H1 (cell line): ENCODE data around the gene SLC47A2. TPM values are rescaled to one million over a fixed set of nuclear protein-coding genes. Genes with fewer than 3 reads are reported as not detected.

Source experiments
- CTCF ChIA-PET: fragments of 300-600 bp; sonication (Branson Sonifier 250); formaldehyde crosslinking; loops from one replicate; lab custom pipeline; 2021; ENCODE audit not compliant: partially characterized antibody; lab: Charles Lee
- POLR2A ChIA-PET: fragments of 300-600 bp; sonication (Branson Sonifier 250); formaldehyde crosslinking; loops from one replicate; lab custom pipeline; 2021; ENCODE audit warnings: inconsistent platforms; ENCODE audit not compliant: partially characterized antibody; lab: Charles Lee
- DNase-seq, 2 experiments: peaks; one replicate each; pipeline versions ENCODE4 v3.0.0 to v3.0.0-alpha.2; 2010 to 2022; ENCODE audit warnings: low spot score in 2 of 2, low read depth in 1 of 2, mixed read lengths in 1 of 2
- FAIRE-seq: peaks from 2 replicates; lab custom pipeline; 2011; peaks lifted over from hg19 to GRCh38; lab: Jason Lieb, UNC
- H2AFZ ChIP-seq: 2 replicates; pipeline ENCODE4 v1.8.1; 2012; ENCODE audit warnings: low read length, inconsistent platforms
- H2AK5ac ChIP-seq: 2 replicates; pipeline ENCODE4 v1.6.1; 2013; ENCODE audit warnings: low read depth, low read length
- H2BK120ac ChIP-seq: replicated peaks from 2 replicates; pipeline ENCODE3; 2013; ENCODE audit warnings: low read depth, low read length, inconsistent platforms
- H2BK12ac ChIP-seq: 2 replicates; pipeline ENCODE4 v1.6.1; 2013; ENCODE audit warnings: low read depth, low read length
- H2BK15ac ChIP-seq: 2 replicates; pipeline ENCODE4 v1.6.1; 2013; ENCODE audit warnings: low read length
- H2BK20ac ChIP-seq: 2 replicates; pipeline ENCODE4 v1.6.1; 2013; ENCODE audit warnings: low read length
- H2BK5ac ChIP-seq: 2 replicates; pipeline ENCODE4 v1.6.1; 2013; ENCODE audit warnings: low read depth, low read length
- H3K14ac ChIP-seq: 2 replicates; pipeline ENCODE4 v1.6.1; 2013; ENCODE audit warnings: inconsistent platforms; ENCODE audit not compliant: insufficient read length
- H3K18ac ChIP-seq: 2 replicates; pipeline ENCODE4 v1.6.1; 2013; ENCODE audit warnings: low read length; ENCODE audit errors: extremely low read depth
- H3K23ac ChIP-seq: 2 replicates; pipeline ENCODE4 v1.6.1; 2013; ENCODE audit warnings: inconsistent platforms; ENCODE audit not compliant: insufficient read length
- H3K23me2 ChIP-seq: 2 replicates; pipeline ENCODE4 v1.6.1; 2013; ENCODE audit warnings: low read depth, low read length
- H3K27ac ChIP-seq: 2 replicates; pipeline ENCODE4 v1.6.1; 2011; ENCODE audit warnings: low read depth, low read length, inconsistent platforms
- H3K27me3 ChIP-seq, 4 experiments: replicated peaks in 1 of 4; 1 replicate in 1 of 4; 2 replicates in 3 of 4; pipeline versions ENCODE4 v1.6.1 to v1.8.1; 2011 to 2013; ENCODE audit warnings: low read length in 3 of 4, mild to moderate bottlenecking in 3 of 4, inconsistent platforms in 2 of 4, mixed read lengths in 2 of 4, moderate library complexity in 1 of 4; ENCODE audit not compliant: control insufficient read depth in 3 of 4, insufficient read depth in 3 of 4; ENCODE audit errors: extremely low read depth in 1 of 4
- H3K36me3 ChIP-seq, 4 experiments: 2 replicates each; pipeline versions ENCODE4 v1.6.1 to v1.8.1; 2011 to 2013; ENCODE audit warnings: mild to moderate bottlenecking in 4 of 4, low read length in 3 of 4, moderate library complexity in 2 of 4, control low read depth in 1 of 4, inconsistent platforms in 1 of 4; ENCODE audit not compliant: insufficient read depth in 4 of 4, control insufficient read depth in 2 of 4
- H3K4ac ChIP-seq: replicated peaks from 2 replicates; pipeline ENCODE3; 2013; ENCODE audit warnings: low read length, low read depth, mixed read lengths, inconsistent platforms; ENCODE audit not compliant: insufficient read length
- H3K4me1 ChIP-seq, 4 experiments: replicated peaks in 1 of 4; 1 replicate in 1 of 4; 2 replicates in 3 of 4; pipeline versions ENCODE4 v1.6.1 to v1.8.1; 2011 to 2013; ENCODE audit warnings: low read length in 3 of 4, inconsistent platforms in 2 of 4, mixed read lengths in 1 of 4; ENCODE audit not compliant: insufficient read depth in 4 of 4, control insufficient read depth in 3 of 4
- H3K4me2 ChIP-seq, 2 experiments: 2 replicates each; pipeline versions ENCODE4 v1.6.1 to v1.8.1; 2011 to 2013; ENCODE audit warnings: low read depth in 2 of 2, low read length in 2 of 2, control low read depth in 1 of 2, inconsistent platforms in 1 of 2, mild to moderate bottlenecking in 1 of 2; ENCODE audit not compliant: insufficient read depth in 1 of 2
- H3K4me3 ChIP-seq, 4 experiments: fragments of 200-600, 300-600 bp in 1 of 4; sonication (generic), shearing (Covaris generic), sonication (Bioruptor Twin) in 1 of 4; 2 replicates each; pipeline versions ENCODE4 v1.5.1 to v1.8.1; 2011 to 2016; ENCODE audit warnings: low read length in 4 of 4, low read depth in 3 of 4, control low read depth in 2 of 4, inconsistent platforms in 2 of 4, mild to moderate bottlenecking in 2 of 4, mixed read lengths in 1 of 4, moderate library complexity in 1 of 4; ENCODE audit not compliant: insufficient read depth in 2 of 4; ENCODE audit errors: extremely low read depth in 1 of 4
- H3K56ac ChIP-seq: replicated peaks from 2 replicates; pipeline ENCODE3; 2013; ENCODE audit warnings: low read depth, mild to moderate bottlenecking, mixed read lengths, low read length, inconsistent platforms; ENCODE audit not compliant: insufficient read length
- H3K79me1 ChIP-seq: 2 replicates; pipeline ENCODE4 v1.6.1; 2013; ENCODE audit warnings: low read depth, low read length, control low read depth
- H3K79me2 ChIP-seq, 2 experiments: 2 replicates each; pipeline versions ENCODE4 v1.6.1 to v1.8.1; 2012 to 2013; ENCODE audit warnings: low read length in 2 of 2, mild to moderate bottlenecking in 2 of 2, inconsistent platforms in 1 of 2; ENCODE audit not compliant: insufficient read depth in 2 of 2, control insufficient read depth in 1 of 2
- H3K9ac ChIP-seq, 4 experiments: replicated peaks in 1 of 4; 1 replicate in 1 of 4; 2 replicates in 3 of 4; pipeline versions ENCODE4 v1.6.1 to v1.8.1; 2011 to 2013; ENCODE audit warnings: low read depth in 3 of 4, low read length in 3 of 4, control low read depth in 2 of 4, mild to moderate bottlenecking in 2 of 4, moderate library complexity in 2 of 4, inconsistent platforms in 1 of 4; ENCODE audit errors: extremely low read depth in 1 of 4
- H3K9me3 ChIP-seq, 2 experiments: 2 replicates each; pipeline versions ENCODE4 v1.6.1 to v1.8.1; 2012 to 2013; ENCODE audit warnings: mild to moderate bottlenecking in 2 of 2, moderate library complexity in 2 of 2, control low read depth in 1 of 2, inconsistent platforms in 1 of 2, low read depth in 1 of 2, low read length in 1 of 2, mixed read lengths in 1 of 2; ENCODE audit not compliant: insufficient read depth in 2 of 2
- H4K20me1 ChIP-seq, 2 experiments: replicated peaks in 1 of 2; 2 replicates each; pipeline versions ENCODE3 to v1.8.1; 2011 to 2013; ENCODE audit warnings: inconsistent platforms in 2 of 2, low read length in 2 of 2, mild to moderate bottlenecking in 1 of 2; ENCODE audit not compliant: insufficient read depth in 2 of 2, control insufficient read depth in 1 of 2
- H4K5ac ChIP-seq: 2 replicates; pipeline ENCODE4 v1.6.1; 2013; ENCODE audit warnings: low read length, low read depth, mixed read lengths, inconsistent platforms; ENCODE audit not compliant: insufficient read length
- H4K8ac ChIP-seq: 2 replicates; pipeline ENCODE4 v1.8.0; 2013; ENCODE audit warnings: mild to moderate bottlenecking, moderate library complexity, low read length, inconsistent platforms; ENCODE audit not compliant: insufficient read depth; ENCODE audit errors: extremely low read depth
- H4K91ac ChIP-seq: replicated peaks from 2 replicates; pipeline ENCODE3; 2013; ENCODE audit warnings: low read length, mixed read lengths, inconsistent platforms; ENCODE audit not compliant: insufficient read length
- CTBP2 ChIP-seq: IDR thresholded peaks from 2 replicates; pipeline ENCODE4 v1.7.0; 2011; ENCODE audit warnings: borderline replicate concordance, mild to moderate bottlenecking, moderate library complexity, mixed read lengths, low read length; ENCODE audit not compliant: insufficient read depth, insufficient read length
- EZH2 ChIP-seq: fragments of 200-600 bp; sonication (generic); IDR thresholded peaks from 2 replicates; pipeline ENCODE4 v1.7.1; 2012; ENCODE audit warnings: low read depth, mild to moderate bottlenecking, moderate library complexity, low read length, inconsistent platforms; ENCODE audit not compliant: severe bottlenecking
- GTF2F1 ChIP-seq: IDR thresholded peaks from 2 replicates; pipeline ENCODE4 v1.6.1; 2012; ENCODE audit warnings: low read depth, low read length, improper control_type of control experiment, borderline replicate concordance
- PHF8 ChIP-seq: fragments of 200-600 bp; sonication (generic); conservative IDR thresholded peaks from 2 replicates; pipeline ENCODE4 v1.7.1; 2012; ENCODE audit warnings: low read depth, mild to moderate bottlenecking, inconsistent platforms, low read length, moderate library complexity
- POLR2A ChIP-seq, 2 experiments: IDR thresholded peaks; 1 replicate in 1 of 2; 2 replicates in 1 of 2; pipeline ENCODE4 v1.6.1; 2011; ENCODE audit warnings: low read depth in 2 of 2, low read length in 2 of 2, mild to moderate bottlenecking in 2 of 2; ENCODE audit errors: control extremely low read depth in 1 of 2
- RFX5 ChIP-seq: IDR thresholded peaks from 2 replicates; pipeline ENCODE4 v1.6.1; 2011; ENCODE audit warnings: low read depth, low read length, improper control_type of control experiment, borderline replicate concordance
- RNF2 ChIP-seq: fragments of 200-900, 300-1000 bp; sonication (generic); IDR thresholded peaks from 2 replicates; pipeline ENCODE4 v1.7.1; 2016; ENCODE audit warnings: borderline replicate concordance, low read depth, mild to moderate bottlenecking, antibody characterized with exemption, low read length; ENCODE audit not compliant: poor library complexity, severe bottlenecking; ENCODE audit errors: missing control alignments
- SUZ12 ChIP-seq: fragments of 200-600 bp; sonication (generic); IDR thresholded peaks from 2 replicates; pipeline ENCODE4 v1.6.1; 2012; ENCODE audit warnings: mild to moderate bottlenecking, inconsistent platforms, low read length, moderate library complexity, mixed read lengths
- TEAD4 ChIP-seq: IDR thresholded peaks from 2 replicates; pipeline ENCODE4 v1.6.1; 2012; ENCODE audit warnings: low read depth, low read length, inconsistent platforms, mixed read lengths
- WGBS, 2 experiments: shearing (Covaris generic) in 1 of 2; methylation state at CpG; one replicate each; pipeline versions ENCODE4 v1.1.6 to v1.1.7; 2013 to 2015; ENCODE audit warnings: low lambda C conversion rate in 2 of 2, mixed read lengths in 2 of 2, inconsistent platforms in 1 of 2, low coverage in 1 of 2, missing lambda C conversion rate in 1 of 2; ENCODE audit not compliant: insufficient replicate concordance in 2 of 2, insufficient coverage in 1 of 2, insufficient read length in 1 of 2; ENCODE audit errors: extremely low coverage in 1 of 2, missing lambda C conversion rate in 1 of 2; 5-methylcytosine and 5-hydroxymethylcytosine counted together
- polyA plus RNA-seq, 7 experiments: library from polyadenylated mRNA; depleted of rRNA in 3 of 7; stranded (reverse) in 5 of 7; unstranded in 2 of 7; fragments of >200 nt in 5 of 7; fragments of 200-250 nt in 2 of 7; gene quantifications; 1 replicate in 5 of 7; 2 replicates in 1 of 7; 4 replicates in 1 of 7; pipeline versions ENCODE4 v1.2.1 to v1.2.3, GENCODE V29; 2011 to 2013; ENCODE audit warnings: missing spikeins in 2 of 7, mixed read lengths in 2 of 7
- total RNA-seq: library from RNA; stranded (reverse); fragmentation: NEBNext Ultra II Directional; extraction: Animal tissue kit (Norgen Biotek cat#: 25700); gene quantifications from 2 replicates; pipeline ENCODE4 v1.2.1, GENCODE V29; 2021
- TF ChIP-seq, protein P1 (sequence below): IDR thresholded peaks from 2 replicates; pipeline ENCODE4 v1.6.1; 2011; ENCODE audit warnings: low read length, improper control_type of control experiment

Gene SLC47A2
- total and polyA plus RNA-seq, 2 of the 8 experiments (the other 6 are each of a cell fraction or from before 2014, with no cell fraction given), result not detected

DNA sequence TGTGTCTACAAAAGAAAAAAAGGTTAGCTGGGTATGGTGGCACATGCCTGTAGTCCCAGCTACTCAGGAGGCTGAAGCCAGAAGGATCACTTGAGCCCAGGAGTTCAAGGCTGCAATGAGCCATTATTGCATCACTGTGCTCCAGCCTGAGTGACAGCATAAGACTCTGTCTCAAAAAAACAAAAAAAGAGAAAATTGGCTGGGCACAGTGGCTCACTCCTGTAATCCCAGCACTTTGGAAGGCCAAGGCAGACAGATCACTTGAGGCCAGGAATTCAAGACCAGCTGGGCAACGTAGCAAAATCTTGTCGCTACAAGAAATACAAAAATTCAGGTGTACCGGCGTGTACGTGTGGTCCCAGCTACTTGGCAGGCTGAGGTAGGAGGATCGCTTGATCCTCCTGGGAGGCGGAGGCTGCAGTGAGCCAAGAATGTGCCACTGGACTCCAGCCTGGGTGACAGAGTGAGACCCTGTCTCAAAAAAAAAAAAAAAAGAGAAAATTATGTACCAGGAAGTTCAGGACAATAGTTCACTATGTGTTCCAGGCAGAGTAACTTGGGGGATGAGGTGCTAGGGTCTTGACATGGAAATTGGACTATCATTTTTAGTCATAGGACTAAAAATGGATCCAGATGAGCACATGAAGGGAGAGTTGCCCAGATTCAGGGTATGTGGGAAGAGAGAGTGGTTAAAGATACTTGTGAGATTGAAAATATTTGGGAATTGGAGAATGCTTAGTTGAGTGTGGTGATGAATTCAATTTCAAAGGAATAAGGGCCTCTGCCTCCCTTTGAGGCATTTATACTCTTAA lies 56.8 kb downstream of the SLC47A2 start:
- Histone ChIP-seq H3K4ac (no peak overlapping the region), H3K27ac (no peak overlapping the region), H3K23me2 (no peaks in the 10 kb centered on the region), H2BK5ac (no peak overlapping the region), H2BK15ac (no peak overlapping the region), H3K4me3 (no peak overlapping the region), H3K79me2 (peaks cover 4 to 11% of the 10 kb centered on the region in 2 experiments; a peak in 2 of 4 replicates), H4K8ac (no peak overlapping the region), H3K9ac (no peak overlapping the region), H4K5ac (no peak overlapping the region), H4K20me1 (peaks cover 2 to 3% of the 10 kb centered on the region in 2 experiments), H3K4me2 (no peak overlapping the region), H3K4me1 (peaks cover 0 to 7% (median 5%) of the 10 kb centered on the region in 4 experiments; a peak in 5 of 7 replicates), H2AK5ac (no peak overlapping the region), H3K9me3 (peaks cover 2 to 10% of the 10 kb centered on the region in 2 experiments; a peak in 3 of 4 replicates), H3K27me3 (no peaks in the 10 kb centered on the region), H2AFZ (no peak overlapping the region), H4K91ac (no peak overlapping the region), H3K36me3 (peaks cover 6 to 44% (median 24%) of the 10 kb centered on the region in 4 experiments), H2BK20ac (no peak overlapping the region), H3K14ac (no peak overlapping the region), H2BK12ac (no peak overlapping the region), H3K23ac (no peak overlapping the region), H2BK120ac (no peak overlapping the region), H3K18ac (no peak overlapping the region), H3K56ac (no peak overlapping the region), H3K79me1 (no peaks in the 10 kb centered on the region; the same call in 1 of the 2 replicates)
- no peak for FAIRE-seq
- CTCF ChIA-PET, result interaction anchor here (1.2 to 2.3 kb wide), 3 partner anchors 11 to 19 kb away, joined by 3 to 5 read pairs (median 3); partner anchors contain the start of gene ALDH3A2
- WGBS, 2 experiments, result 95% methylated on average over 7 of the region's 7 CpGs; no CpG with 5 or more reads in 1 of the 2 experiments
- POLR2A ChIA-PET, result no interaction called here
- DNase-seq, result no peak
- TF ChIP-seq CTBP2 (no peak), PHF8 (no peak), SUZ12 (no peak), RFX5 (no peak), RNF2 (no peak), TEAD4 (no peak), GTF2F1 (no peak), EZH2 (no peak), POLR2A (IDR thresholded peaks at IDR 0.05; ENCODE audit: control extremely low read depth in 1 of 2, low read depth in 2 of 2, low read length in 2 of 2) (no peak)
- TF ChIP-seq, protein P1, sequence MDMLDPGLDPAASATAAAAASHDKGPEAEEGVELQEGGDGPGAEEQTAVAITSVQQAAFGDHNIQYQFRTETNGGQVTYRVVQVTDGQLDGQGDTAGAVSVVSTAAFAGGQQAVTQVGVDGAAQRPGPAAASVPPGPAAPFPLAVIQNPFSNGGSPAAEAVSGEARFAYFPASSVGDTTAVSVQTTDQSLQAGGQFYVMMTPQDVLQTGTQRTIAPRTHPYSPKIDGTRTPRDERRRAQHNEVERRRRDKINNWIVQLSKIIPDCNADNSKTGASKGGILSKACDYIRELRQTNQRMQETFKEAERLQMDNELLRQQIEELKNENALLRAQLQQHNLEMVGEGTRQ, result no peak
